GM23338 (cell line): ENCODE measurements around the gene CIB1.

Experiments
- TF ChIP-seq, protein P1 (sequence below): IDR thresholded peaks from one replicate; pipeline ENCODE4 v1.6.1; 2018; ENCODE audit warnings: antibody characterized with exemption; ENCODE audit not compliant: unreplicated experiment
- TF ChIP-seq, protein P2 (sequence below), 2 experiments: fragments of 200-600 bp in 1 of 2; sonication (generic) in 1 of 2; conservative IDR thresholded peaks; 2 replicates each; pipeline versions ENCODE4 v1.5.1 to v1.6.1; 2016 to 2017; ENCODE audit warnings: antibody characterized with exemption in 2 of 2, low read depth in 2 of 2, mild to moderate bottlenecking in 2 of 2, moderate library complexity in 1 of 2

GRCh38 chr15:90228960-90229359 lies 4.8 kb downstream of the CIB1 start:
- TF ChIP-seq, protein P1, sequence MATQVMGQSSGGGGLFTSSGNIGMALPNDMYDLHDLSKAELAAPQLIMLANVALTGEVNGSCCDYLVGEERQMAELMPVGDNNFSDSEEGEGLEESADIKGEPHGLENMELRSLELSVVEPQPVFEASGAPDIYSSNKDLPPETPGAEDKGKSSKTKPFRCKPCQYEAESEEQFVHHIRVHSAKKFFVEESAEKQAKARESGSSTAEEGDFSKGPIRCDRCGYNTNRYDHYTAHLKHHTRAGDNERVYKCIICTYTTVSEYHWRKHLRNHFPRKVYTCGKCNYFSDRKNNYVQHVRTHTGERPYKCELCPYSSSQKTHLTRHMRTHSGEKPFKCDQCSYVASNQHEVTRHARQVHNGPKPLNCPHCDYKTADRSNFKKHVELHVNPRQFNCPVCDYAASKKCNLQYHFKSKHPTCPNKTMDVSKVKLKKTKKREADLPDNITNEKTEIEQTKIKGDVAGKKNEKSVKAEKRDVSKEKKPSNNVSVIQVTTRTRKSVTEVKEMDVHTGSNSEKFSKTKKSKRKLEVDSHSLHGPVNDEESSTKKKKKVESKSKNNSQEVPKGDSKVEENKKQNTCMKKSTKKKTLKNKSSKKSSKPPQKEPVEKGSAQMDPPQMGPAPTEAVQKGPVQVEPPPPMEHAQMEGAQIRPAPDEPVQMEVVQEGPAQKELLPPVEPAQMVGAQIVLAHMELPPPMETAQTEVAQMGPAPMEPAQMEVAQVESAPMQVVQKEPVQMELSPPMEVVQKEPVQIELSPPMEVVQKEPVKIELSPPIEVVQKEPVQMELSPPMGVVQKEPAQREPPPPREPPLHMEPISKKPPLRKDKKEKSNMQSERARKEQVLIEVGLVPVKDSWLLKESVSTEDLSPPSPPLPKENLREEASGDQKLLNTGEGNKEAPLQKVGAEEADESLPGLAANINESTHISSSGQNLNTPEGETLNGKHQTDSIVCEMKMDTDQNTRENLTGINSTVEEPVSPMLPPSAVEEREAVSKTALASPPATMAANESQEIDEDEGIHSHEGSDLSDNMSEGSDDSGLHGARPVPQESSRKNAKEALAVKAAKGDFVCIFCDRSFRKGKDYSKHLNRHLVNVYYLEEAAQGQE, result no peak
- TF ChIP-seq, protein P2, sequence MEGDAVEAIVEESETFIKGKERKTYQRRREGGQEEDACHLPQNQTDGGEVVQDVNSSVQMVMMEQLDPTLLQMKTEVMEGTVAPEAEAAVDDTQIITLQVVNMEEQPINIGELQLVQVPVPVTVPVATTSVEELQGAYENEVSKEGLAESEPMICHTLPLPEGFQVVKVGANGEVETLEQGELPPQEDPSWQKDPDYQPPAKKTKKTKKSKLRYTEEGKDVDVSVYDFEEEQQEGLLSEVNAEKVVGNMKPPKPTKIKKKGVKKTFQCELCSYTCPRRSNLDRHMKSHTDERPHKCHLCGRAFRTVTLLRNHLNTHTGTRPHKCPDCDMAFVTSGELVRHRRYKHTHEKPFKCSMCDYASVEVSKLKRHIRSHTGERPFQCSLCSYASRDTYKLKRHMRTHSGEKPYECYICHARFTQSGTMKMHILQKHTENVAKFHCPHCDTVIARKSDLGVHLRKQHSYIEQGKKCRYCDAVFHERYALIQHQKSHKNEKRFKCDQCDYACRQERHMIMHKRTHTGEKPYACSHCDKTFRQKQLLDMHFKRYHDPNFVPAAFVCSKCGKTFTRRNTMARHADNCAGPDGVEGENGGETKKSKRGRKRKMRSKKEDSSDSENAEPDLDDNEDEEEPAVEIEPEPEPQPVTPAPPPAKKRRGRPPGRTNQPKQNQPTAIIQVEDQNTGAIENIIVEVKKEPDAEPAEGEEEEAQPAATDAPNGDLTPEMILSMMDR (conservative IDR thresholded peaks at IDR 0.05; ENCODE audit: low read depth in 2 of 2), result no peak
